GM21526 (cell line): ENCODE measurements around the gene CYRIA.
A peak's percentile ranks its signal among the peaks of the same experiment; 100 is the strongest.

Experiments used
- ATAC-seq: cut with Tn5 transposase; IDR thresholded peaks from one replicate; pipeline ENCODE4 v1.9.1; 2021; ENCODE audit warnings: moderate library complexity; ENCODE audit not compliant: unreplicated experiment, low FRiP score

Gene CYRIA

DNA sequence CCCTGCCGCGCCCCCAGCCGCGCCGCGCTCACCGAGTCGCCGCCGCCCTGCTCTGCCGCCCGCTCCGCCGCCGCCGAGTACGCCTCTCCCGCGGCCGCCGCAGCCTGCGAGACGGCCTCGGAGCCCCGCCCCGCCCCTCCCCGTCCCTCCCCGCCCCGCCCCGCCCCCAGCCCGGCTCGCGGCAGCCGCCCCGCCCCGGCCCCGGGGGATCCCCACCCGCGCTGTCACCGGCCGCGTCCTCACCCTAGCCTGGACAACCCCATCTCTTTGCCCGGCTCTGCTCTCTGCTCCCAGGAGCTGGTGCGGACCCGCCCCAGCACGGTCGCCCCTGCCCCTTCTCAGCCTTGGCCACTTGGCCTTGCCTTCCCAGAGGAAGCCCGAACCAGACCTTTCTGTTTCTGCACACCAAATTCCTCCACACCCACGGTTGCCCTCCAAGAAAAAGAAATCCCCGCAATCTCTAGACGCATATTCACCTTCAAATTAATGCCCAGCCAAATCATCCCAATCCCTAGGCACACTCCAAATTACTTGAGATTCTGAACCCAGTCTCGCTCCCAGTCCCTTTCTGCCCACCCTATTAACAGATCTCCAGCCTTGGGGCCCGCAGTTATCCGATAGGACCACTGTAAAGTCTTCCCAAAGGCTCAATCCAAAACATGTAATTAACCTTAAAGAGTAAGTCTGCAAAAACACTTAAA lies at the start of gene CYRIA:
Gene CYRIA (minus strand): TSS at position 87 of the 701 bp plus-strand sequence. CDS start 77,715 bp downstream, outside the sequence.
- ATAC-seq, result peak; percentile 59

- peak; percentile 87 for ATAC-seq
Observed at GRCh38 chr2:16713011-16713423, 47.4 kb upstream of the CYRIA start.

DNA sequence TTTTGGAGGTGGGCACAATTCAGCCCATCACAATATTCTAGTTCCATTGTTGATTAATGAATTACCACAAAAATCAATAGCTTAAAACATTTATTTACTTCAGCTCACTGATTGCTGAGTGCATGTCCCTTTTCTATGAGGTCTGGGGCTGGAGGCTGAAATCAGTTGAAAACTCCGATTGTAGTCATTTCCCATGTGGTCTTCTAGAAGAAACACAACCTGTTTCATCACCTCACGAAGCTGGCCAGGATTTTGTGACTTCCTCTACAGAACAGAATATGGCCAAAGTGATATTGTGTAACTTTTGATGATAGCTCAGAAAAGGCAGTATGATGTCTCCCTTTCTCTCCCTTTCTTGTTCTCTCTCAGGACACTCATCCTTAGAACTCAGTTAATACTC lies 44.1 kb upstream of the CYRIA start:
- ATAC-seq, result no peak

- no peak for ATAC-seq
Observed at GRCh38 chr2:16708173-16708572, 42.5 kb upstream of the CYRIA start.

GRCh38 chr2:16707014-16707623 lies 41.5 kb upstream of the CYRIA start:
- ATAC-seq, result no peak

- no peak for ATAC-seq
Observed at GRCh38 chr2:16700551-16701259, 35.1 kb upstream of the CYRIA start.

- ATAC-seq, result no peak
Observed at GRCh38 chr2:16693854-16694253, 28.2 kb upstream of the CYRIA start.

DNA sequence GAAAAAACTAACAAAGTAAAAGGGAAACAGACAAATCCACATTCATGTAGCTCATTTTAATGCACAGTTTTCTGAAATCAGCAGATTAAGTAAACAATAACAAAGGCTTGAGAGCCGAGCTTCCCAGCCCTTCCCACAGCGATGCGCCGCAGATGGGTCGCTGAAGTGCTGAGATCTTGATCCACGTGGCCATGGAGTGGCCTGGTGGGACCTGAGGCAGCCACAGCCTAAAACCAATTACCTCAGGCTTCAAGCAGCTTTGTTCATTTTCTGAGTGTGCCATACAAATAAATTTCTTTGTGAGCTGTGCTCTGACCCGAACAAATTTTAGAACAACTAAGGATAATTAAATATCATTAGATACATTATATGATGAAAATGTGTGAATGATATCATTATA lies 25.6 kb upstream of the CYRIA start:
- no peak for ATAC-seq

GRCh38 chr2:16687955-16688354 lies 22.3 kb upstream of the CYRIA start:
- no peak for ATAC-seq

DNA sequence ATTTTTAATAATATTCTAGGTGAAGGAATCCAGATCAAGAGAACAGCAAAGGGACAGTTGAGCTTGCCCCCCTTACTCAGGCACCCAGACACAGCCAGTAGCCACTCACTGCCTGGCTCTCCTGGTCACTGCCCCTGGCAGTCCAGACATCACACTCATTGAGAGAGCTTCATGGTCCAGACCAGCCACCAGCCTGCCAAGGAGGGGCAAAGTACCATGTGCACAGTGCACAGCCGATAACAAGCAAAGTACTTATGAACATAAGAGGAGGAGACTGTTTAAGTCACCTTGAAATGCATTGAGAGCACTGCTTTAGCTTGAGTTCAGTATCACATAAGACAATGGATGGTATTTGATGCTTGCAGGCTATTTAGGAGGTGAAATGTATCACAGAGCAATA lies 21.6 kb upstream of the CYRIA start:
- no peak for ATAC-seq

- ATAC-seq, result no peak
Observed at GRCh38 chr2:16686641-16687040, 21.0 kb upstream of the CYRIA start.

DNA sequence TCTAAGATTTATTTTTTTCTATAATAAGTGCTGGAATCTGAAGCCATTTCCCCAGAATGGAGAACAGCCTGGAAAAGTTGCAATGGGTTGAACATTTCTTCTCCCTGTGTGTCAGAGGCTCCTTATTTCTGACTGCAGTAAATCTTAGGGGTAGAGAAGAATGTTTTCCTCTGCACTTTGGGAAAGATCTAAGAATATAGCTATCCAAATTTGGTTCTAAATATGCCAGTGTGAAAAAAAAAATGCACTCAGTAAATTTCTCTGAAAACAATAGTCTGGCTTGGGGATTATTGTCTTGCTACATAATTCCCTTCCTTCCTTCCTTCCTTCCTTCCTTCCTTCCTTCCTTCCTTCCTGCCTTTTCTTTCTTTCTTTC lies 19.7 kb upstream of the CYRIA start:
- ATAC-seq, result no peak

DNA sequence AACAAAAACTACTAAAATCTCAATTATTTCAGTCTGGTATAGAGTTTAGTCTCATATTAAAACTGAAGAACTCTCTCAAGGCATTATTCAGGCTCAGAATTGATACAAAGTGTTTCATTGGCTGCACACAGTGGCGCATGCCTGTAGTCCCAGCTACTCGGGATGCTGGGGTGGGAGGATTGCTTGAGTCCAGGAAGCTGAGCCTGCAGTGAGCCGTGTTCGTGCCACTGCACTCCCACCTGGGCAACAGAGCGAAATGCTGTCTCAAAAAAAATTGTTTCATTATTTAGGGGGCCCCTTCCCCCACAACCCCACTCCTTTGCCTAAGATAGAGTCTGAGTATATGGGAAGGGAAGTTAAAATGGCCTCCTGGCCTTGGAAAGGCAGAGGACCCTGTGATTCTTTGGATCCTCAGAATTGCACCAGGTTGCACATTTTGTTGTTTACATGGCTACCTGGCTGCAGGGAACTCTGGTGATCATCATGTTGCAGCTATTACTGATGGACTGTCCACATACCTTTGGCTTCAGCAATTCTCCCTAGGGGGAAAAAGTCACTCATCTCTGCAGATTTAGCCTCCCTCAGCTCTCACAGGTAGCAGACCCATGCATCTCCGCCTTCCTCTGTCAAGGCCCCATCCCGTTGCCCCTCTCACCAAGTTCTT lies 19.2 kb upstream of the CYRIA start:
- ATAC-seq, result no peak

- no peak for ATAC-seq
Observed at GRCh38 chr2:16683576-16683975, 17.9 kb upstream of the CYRIA start.

- no peak for ATAC-seq
Observed at GRCh38 chr2:16682431-16683118, 16.9 kb upstream of the CYRIA start.

- ATAC-seq, result no peak
Observed at GRCh38 chr2:16680781-16681180, 15.1 kb upstream of the CYRIA start.

- ATAC-seq, result no peak
Observed at GRCh38 chr2:16680304-16680703, 14.7 kb upstream of the CYRIA start.

- no peak for ATAC-seq
Observed at GRCh38 chr2:16678964-16679363, 13.3 kb upstream of the CYRIA start.

DNA sequence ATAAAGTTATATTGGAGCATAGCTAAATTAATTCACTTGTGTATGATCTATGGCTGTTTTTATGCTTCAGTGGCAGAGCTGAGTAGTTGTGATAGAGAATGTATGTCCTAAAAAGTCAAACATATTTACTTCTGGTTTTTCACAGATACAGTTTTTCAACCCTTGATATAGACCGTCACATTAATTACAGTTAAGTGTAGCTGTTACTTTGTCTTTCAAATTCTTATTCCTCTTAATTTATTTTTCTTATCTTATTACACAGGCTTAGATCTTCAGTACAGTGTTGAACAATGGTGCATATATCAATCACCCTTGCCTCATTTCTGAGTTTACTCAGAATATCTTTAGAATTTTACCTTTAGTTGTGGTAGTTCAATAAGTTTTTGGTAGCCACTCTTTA lies 12.2 kb upstream of the CYRIA start:
- ATAC-seq, result no peak

GRCh38 chr2:16675781-16676180 lies 10.1 kb upstream of the CYRIA start:
- ATAC-seq, result no peak

DNA sequence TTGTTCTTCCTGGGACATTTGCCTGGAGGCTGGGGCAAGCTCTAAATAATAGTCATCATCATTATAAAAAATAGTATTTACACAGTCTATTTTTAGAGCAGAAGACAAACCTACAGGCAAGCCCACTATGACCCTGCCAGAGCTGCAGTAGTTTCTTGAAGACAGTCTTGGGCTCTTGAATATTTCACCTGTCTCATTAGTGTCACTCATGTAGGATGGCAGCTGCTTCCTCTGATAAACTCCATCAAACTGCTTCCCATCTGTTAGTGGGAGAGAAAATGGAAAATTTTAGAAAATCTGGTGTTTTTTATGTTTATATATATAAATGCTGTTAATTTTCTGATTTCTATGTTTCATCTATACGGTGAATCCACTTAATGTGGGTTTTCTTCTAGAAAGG lies 8.5 kb upstream of the CYRIA start:
- no peak for ATAC-seq
